Measurements from ENCODE around the gene PACSIN1.

- TF ChIP-seq POLR2A (IDR thresholded peaks at IDR 0.05) (no peak), CTCF (IDR thresholded peaks at IDR 0.05) (no peak)
Measured at GRCh38 chr6:34437644-34437970, 28.3 kb upstream of the PACSIN1 start.

Data from stomach (tissue), 4 donors.